ENCODE measurements around the gene GGA1.

GRCh38 chr22:37633625-37634416 is 25.2 kb downstream of the GGA1 start:
- TF ChIP-seq MAZ (IDR thresholded peaks at IDR 0.05; ENCODE audit: borderline replicate concordance, low read depth, low read length) = peak; percentile 63
- peak; percentile 28 for TF ChIP-seq CTCF (conservative IDR thresholded peaks at IDR 0.05; ENCODE audit: low read depth, low read length)
- no peak; the same call in 1 of the 2 replicates for TF ChIP-seq POLR2A (IDR thresholded peaks at IDR 0.05; ENCODE audit: low read depth, low read length)
- no peak for TF ChIP-seq SMC3 (IDR thresholded peaks at IDR 0.05; ENCODE audit: low read depth, low read length)
- TF ChIP-seq USF2 (IDR thresholded peaks at IDR 0.05; ENCODE audit: low read depth, low read length) = no peak
- TF ChIP-seq RFX5 (IDR thresholded peaks at IDR 0.05; ENCODE audit: low read depth, low read length) = no peak
- no peak for TF ChIP-seq RAD21 (IDR thresholded peaks at IDR 0.05; ENCODE audit: low read length)
- TF ChIP-seq ELK1 (IDR thresholded peaks at IDR 0.05; ENCODE audit: borderline replicate concordance, low read depth, low read length) = no peak
- TF ChIP-seq CEBPB (IDR thresholded peaks at IDR 0.05; ENCODE audit: low read depth, low read length) = peak; percentile 70
- 0 out of 2 replicates have a peak, but pooled peaks have one; percentile 22 for TF ChIP-seq BHLHE40 (IDR thresholded peaks at IDR 0.05; ENCODE audit: low read depth, low read length)
- peak; percentile 71; the same call in 1 of the 2 replicates for TF ChIP-seq NFE2L2 (IDR thresholded peaks at IDR 0.05; ENCODE audit: low read depth, low read length)
- TF ChIP-seq CHD1 (IDR thresholded peaks at IDR 0.05; ENCODE audit: low read depth, low read length) = no peak
- no peak for TF ChIP-seq RCOR1 (IDR thresholded peaks at IDR 0.05; ENCODE audit: insufficient replicate concordance, low read length)

Measured in IMR-90 (cell line).